ENCODE data around the gene VCAN. TPM values are rescaled to one million over a fixed set of nuclear protein-coding genes. Genes with fewer than 3 reads are reported as not detected.

VCAN gene
- total RNA-seq, 4 donors from 2014 or later: 66.9 to 117 (median 71.6) TPM

DNA sequence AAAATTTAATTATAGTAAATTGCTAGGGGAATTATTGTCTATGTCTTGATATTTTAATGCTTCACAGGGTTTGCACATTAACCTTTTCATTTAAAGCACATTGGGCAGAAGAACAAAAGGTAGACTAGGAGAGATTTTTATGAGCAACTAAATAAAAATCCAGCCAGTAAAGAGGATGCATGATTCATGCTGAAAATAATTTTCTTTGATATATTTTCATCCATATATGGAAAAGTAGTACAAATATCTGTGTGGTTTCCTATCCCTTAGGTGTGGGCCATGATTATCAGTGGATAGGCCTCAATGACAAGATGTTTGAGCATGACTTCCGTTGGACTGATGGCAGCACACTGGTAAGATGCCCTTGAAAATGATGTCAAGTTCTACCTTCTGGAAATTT, 83.1 kb downstream of the VCAN start:
- no peak for DNase-seq (ENCODE audit: extremely low spot score)
- no peaks in the 10 kb centered on the region for H3K27me3 ChIP-seq
- H3K36me3 ChIP-seq: no peaks in the 10 kb centered on the region
- H3K4me1 ChIP-seq: peaks cover 0 to 5% (median 0%) of the 10 kb centered on the region in 4 donors
- TF ChIP-seq POLR2A (IDR thresholded peaks at IDR 0.05; ENCODE audit: low read depth): no peak
- TF ChIP-seq POLR2AphosphoS5 (IDR thresholded peaks at IDR 0.05): no peak
- TF ChIP-seq EP300 (IDR thresholded peaks at IDR 0.05): no peak
- TF ChIP-seq CTCF (IDR thresholded peaks at IDR 0.05): no peak
- intact Hi-C loops (cut with DNase I): no loop called here
- 75% methylated on average over 1 of the region's 1 CpG for WGBS
- H3K9me3 ChIP-seq: no peaks in the 10 kb centered on the region
- H3K27ac ChIP-seq (replicated peaks in 1 of 4): no peak overlapping the region
- H3K4me3 ChIP-seq: no peak overlapping the region

DNA sequence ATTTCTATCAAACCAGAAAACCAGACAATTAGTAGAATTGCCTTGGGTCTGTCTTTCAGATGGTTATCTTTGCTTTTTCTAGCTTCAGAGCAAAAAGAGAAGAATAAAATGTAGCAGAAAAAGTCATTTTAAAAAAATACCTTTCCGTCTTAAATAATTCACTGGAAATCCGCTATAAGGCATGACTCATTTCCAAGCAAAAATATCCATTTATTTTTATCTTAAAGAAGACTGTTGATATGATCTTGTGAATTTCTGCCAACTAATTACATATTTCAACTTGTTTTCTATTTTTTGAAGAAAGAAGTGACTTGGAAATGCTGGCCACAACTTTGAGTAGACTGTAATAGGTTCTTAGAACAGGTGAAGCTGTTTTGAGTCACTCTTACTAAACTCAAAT, 83.7 kb downstream of the VCAN start:
- Histone ChIP-seq H3K27ac (replicated peaks in 1 of 4) (no peak overlapping the region), H3K9me3 (no peaks in the 10 kb centered on the region), H3K4me1 (peaks cover 0 to under 1% (median 0%) of the 10 kb centered on the region in 4 donors), H3K27me3 (no peaks in the 10 kb centered on the region), H3K4me3 (no peak overlapping the region), H3K36me3 (no peaks in the 10 kb centered on the region)
- intact Hi-C loops (cut with DNase I): no loop called here
- no peak for DNase-seq (ENCODE audit: extremely low spot score)
- no peak for TF ChIP-seq POLR2A (IDR thresholded peaks at IDR 0.05; ENCODE audit: low read depth)
- WGBS: 87% methylated on average over 2 of the region's 2 CpGs

DNA sequence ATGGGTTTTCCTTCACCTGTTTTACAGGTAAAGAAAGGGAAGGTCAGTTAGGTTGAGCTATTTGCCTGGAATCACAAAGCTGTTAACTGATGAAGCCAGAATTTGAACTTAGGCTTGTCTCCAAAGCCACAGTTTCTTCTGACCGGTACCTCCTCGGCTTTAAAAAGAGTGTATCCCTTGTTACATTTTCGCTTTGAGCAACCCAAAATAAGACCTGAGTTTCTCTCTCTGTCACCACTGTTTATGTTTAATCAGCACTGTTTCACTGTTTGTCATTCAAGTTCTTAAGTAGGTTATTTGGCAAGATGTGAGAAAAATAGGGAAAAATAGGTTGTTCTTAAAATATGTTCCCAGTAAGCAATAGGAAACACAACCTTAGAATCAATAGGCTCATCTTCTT, 84.6 kb downstream of the VCAN start:
- 92% methylated on average over 3 of the region's 3 CpGs for WGBS
- no peak overlapping the region for H3K27ac ChIP-seq (replicated peaks in 1 of 4)
- H3K4me3 ChIP-seq: no peak overlapping the region
- DNase-seq (ENCODE audit: extremely low spot score): no peak
- intact Hi-C loops (cut with DNase I): no loop called here
- no peaks in the 10 kb centered on the region for H3K27me3 ChIP-seq
- no peaks in the 10 kb centered on the region for H3K36me3 ChIP-seq
- TF ChIP-seq POLR2AphosphoS5 (IDR thresholded peaks at IDR 0.05): no peak
- no peak for TF ChIP-seq EP300 (IDR thresholded peaks at IDR 0.05)
- TF ChIP-seq POLR2A (IDR thresholded peaks at IDR 0.05; ENCODE audit: low read depth): no peak
- no peak for TF ChIP-seq CTCF (IDR thresholded peaks at IDR 0.05)
- no peaks in the 10 kb centered on the region for H3K4me1 ChIP-seq
- H3K9me3 ChIP-seq: no peaks in the 10 kb centered on the region

GRCh38 chr5:83559118-83559785, 87.7 kb downstream of the VCAN start:
- Histone ChIP-seq H3K9me3 (no peaks in the 10 kb centered on the region), H3K36me3 (no peaks in the 10 kb centered on the region), H3K4me3 (no peak overlapping the region), H3K27me3 (no peaks in the 10 kb centered on the region), H3K27ac (replicated peaks in 1 of 4) (no peak overlapping the region), H3K4me1 (peaks cover 0 to 11% (median 0%) of the 10 kb centered on the region in 4 donors)
- intact Hi-C loops (cut with DNase I): no loop called here
- DNase-seq (ENCODE audit: extremely low spot score): no peak
- TF ChIP-seq POLR2A (IDR thresholded peaks at IDR 0.05; ENCODE audit: low read depth): no peak
- no peak for TF ChIP-seq CTCF (IDR thresholded peaks at IDR 0.05)
- no peak for TF ChIP-seq POLR2AphosphoS5 (IDR thresholded peaks at IDR 0.05)
- TF ChIP-seq EP300 (IDR thresholded peaks at IDR 0.05): no peak
- 79% methylated on average over 5 of the region's 5 CpGs for WGBS

- Histone ChIP-seq H3K27ac (replicated peaks in 1 of 4) (peak overlapping the region; percentile 20 to 49 (median 40)), H3K4me1 (peaks cover 0 to 11% (median 0%) of the 10 kb centered on the region in 4 donors), H3K27me3 (no peaks in the 10 kb centered on the region), H3K9me3 (no peaks in the 10 kb centered on the region), H3K4me3 (no peak overlapping the region), H3K36me3 (no peaks in the 10 kb centered on the region)
- TF ChIP-seq EP300 (IDR thresholded peaks at IDR 0.05): no peak
- intact Hi-C loops (cut with DNase I): loop anchor here (5.0 to 10.0 kb wide), 2 partner anchors 917 to 1210 kb away; no protein-coding TSS in a partner anchor
- WGBS: 79% methylated on average over 1 of the region's 1 CpG
- no peak for DNase-seq (ENCODE audit: extremely low spot score)
Measured at GRCh38 chr5:83562071-83562606, 90.6 kb downstream of the VCAN start.
